NCI-H2227 (cell line): ENCODE data around the gene PRRC2C.
"Not testable (repeated sequence)": the region's sequence is repeated elsewhere in the genome, so short reads cannot be mapped to it uniquely, and the experiment has no call there.

Source experiments
- DNase-seq: peaks from one replicate; lab custom pipeline; 2025; ENCODE audit not compliant: unreplicated experiment; lab: John Stamatoyannopoulos, UW

PRRC2C gene

GRCh38 chr1:171485375-171486047 lies at the start of gene PRRC2C:
TSS of gene PRRC2C (plus strand) at chr1:171485530. CDS start at chr1:171512089, 26,559 bp downstream.
- peak; percentile 98 for DNase-seq

GRCh38 chr1:171438441-171438840 lies 46.9 kb upstream of the PRRC2C start:
- no peak for DNase-seq

- not testable (repeated sequence) for DNase-seq
Measured at GRCh38 chr1:171440201-171440600, 45.1 kb upstream of the PRRC2C start.

GRCh38 chr1:171441278-171441895 lies 43.9 kb upstream of the PRRC2C start:
- not testable (repeated sequence) for DNase-seq

- no peak for DNase-seq
Measured at GRCh38 chr1:171446386-171446785, 38.9 kb upstream of the PRRC2C start.

DNA sequence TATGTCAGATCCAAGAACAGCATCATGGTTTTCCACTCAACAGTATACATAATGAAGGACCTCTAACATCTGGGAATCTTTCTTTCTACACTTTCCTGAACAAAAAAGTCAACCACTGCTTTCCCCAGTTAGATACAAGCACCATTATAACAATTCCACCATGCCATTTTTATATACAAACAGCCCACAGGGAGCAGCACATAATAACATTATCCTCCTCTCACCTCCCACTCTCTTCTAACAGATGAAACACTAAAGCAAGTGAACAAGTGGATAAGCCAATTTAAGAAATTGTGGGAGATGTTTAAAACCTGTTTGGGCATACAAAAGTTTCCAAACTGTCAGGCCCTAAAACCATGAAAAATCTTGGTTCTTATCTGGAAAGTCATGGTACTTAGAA lies 29.4 kb upstream of the PRRC2C start:
- DNase-seq, result no peak

DNA sequence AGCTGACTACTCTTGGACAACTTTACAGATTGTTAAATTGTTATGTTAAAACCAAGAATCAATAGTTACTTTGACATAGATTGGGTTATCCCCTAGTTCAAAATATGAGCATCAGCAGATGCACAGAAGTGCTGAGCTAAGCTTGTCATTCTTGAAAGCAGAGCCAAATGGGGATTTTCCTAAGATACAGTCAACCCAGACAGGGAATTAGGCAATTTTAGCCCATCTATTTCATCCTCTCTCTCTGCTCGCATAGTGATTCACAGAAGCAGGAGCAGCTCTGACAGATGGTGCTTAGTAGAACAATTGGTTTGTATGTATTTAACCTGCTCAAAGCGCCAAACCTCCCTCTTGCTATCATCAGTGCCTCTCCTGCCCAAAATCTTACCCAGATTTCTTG lies 27.9 kb upstream of the PRRC2C start:
- DNase-seq, result peak; percentile 8

- no peak for DNase-seq
Measured at GRCh38 chr1:171460018-171460620, 25.2 kb upstream of the PRRC2C start.

DNA sequence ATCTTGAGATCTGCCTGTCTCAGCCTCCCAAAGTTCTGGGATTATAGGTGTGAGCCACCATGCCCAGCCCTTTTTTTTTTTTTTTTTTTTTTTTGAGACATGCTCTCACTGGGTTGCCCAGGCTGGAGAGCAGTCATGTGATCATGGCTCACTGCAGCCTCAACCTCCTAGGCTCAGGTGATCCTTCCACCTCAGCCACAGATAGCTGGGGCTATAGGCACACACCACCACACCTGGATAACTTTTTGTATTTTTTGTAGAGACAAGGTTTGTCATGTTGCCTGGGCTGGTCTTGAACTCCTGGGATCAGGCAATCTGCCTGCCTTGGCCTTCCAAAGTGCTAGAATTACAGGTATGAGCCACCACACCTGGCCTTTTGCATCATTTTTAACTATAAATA lies 17.7 kb upstream of the PRRC2C start:
- DNase-seq, result no peak

DNA sequence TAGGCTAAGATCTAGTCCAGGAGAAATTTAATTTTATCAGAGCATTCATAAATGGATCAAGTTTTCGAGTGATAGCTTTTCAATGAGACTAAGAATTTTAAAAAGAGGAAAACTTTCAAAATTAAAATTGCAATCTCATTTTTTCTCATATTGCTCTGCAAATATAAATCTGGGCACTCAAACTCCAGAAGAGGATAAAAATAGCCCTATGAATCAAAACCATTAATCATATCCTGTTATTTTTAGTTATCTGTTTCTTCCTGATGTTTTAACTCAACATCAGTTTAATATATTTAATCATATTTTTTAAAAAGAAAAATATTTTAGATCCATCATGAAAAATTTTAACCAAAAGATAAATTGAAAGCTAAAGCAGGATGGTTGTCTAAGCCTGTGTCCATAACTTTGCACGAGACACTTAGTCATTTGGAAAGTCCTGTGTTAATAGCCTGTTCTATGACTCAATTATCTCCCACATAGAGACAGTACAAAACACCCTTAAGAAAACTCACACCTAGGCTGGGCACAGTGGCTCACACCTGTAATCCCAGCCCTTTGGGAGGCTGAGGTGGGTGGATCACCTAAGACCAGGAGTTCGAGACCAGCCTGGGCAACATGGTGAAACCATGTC lies 17.1 kb upstream of the PRRC2C start:
- DNase-seq, result no peak

GRCh38 chr1:171470726-171471125 lies 14.6 kb upstream of the PRRC2C start:
- no peak for DNase-seq

GRCh38 chr1:171472183-171472647 lies 13.1 kb upstream of the PRRC2C start:
- no peak for DNase-seq

GRCh38 chr1:171476829-171477228 lies 8.5 kb upstream of the PRRC2C start:
- no peak for DNase-seq

- no peak for DNase-seq
Measured at GRCh38 chr1:171477804-171478203, 7.5 kb upstream of the PRRC2C start.

DNA sequence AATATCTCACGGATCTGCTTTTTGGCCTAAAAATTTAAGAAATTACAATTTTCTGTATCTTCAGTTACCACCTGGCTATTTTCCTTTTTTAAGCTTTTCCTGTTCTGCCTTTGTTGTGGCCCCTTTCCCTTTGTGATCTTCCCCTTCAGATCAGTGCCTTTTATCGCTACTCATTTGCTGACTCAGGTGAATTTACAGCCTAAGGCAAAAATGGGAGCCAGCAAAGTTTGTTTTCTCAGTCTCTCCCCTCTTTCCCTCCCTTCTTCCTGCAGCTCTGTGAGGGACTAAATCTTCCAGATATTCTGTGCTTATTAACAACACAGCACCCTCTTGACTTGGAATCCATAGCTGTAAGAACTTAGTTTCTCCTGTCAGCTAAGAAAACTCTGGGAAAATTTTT lies 5.3 kb upstream of the PRRC2C start:
- DNase-seq, result no peak

- DNase-seq, result no peak
Measured at GRCh38 chr1:171484760-171485374, 463 bp upstream of the PRRC2C start.

DNA sequence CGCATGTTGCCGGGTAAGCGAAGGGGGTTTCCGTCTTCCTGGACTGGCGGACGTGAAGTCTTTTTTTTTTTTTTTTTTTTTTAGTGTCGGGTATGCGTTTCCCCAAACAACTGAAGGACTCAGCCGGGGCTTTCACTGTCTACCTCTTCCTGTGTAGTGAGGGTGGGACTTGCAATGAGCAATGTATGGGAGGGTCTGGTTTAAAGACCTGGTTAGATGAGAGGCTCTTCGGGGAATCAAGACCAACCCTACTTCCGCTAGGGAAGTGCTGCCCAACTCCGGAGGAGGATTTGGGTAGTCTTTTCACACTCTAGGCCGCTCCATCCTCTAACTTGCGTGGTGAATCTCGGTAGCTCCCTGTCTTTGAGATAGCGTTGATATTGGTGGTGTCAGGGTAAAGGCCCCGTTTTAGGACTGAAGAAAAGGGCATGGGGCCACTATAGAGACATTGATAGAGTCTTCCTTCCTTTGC lies 754 bp downstream of the PRRC2C start:
- DNase-seq, result peak; percentile 74

GRCh38 chr1:171487038-171487437 lies 1.7 kb downstream of the PRRC2C start:
- no peak for DNase-seq

- no peak for DNase-seq
Measured at GRCh38 chr1:171488190-171488929, 3.0 kb downstream of the PRRC2C start.

DNA sequence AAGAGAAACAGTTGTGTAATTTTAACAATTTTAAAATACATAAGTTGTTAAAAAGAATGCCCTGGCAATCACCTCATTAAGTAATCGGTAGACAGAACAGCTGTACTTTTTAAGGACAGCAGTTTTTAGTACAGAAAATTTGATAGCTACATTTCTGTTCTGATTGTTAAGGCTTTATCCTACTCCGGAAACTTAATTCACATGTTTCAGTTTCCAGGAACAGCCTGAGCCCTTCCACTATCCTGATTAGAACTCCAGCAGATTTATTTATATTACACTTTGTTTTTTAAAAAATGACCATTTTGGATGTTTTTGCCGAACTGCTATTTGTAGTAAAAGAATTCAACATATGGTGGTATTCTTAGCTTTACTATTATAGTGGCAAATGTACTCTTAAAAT lies 8.7 kb downstream of the PRRC2C start:
- DNase-seq, result no peak

DNA sequence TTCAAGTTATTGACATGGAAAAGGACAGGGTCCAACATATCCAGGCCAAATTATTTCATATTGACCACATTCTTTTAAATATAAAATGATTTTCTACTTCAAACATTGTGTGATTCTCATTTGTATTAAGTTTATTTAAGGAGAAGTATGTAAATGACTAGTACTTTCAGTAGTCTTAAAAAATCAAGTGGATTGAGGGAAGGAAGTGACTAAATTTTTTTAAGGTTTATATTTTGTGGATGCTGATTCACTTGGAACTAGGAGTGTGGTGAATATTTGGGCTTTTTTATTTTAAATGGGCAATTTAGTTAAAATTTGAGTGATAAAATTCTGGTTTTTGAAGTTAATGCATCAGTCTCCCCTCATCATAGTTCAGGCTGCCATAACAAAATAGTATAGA lies 10.1 kb downstream of the PRRC2C start:
- DNase-seq, result no peak
